SKM-1 (cell line): Measurements from ENCODE around the gene MRPL54.
"Not testable (repeated sequence)": the region's sequence is repeated elsewhere in the genome, so short reads cannot be mapped to it uniquely, and the experiment has no call there.

Experiments
- DNase-seq: peaks from one replicate; lab custom pipeline; 2025; ENCODE audit not compliant: unreplicated experiment; lab: John Stamatoyannopoulos, UW

The MRPL54 gene

GRCh38 chr19:3808420-3809143, 46.1 kb downstream of the MRPL54 start:
- DNase-seq = no peak

- no peak for DNase-seq
These were observed 47.6 kb downstream of the MRPL54 start for GRCh38 chr19:3809881-3810707.

DNA sequence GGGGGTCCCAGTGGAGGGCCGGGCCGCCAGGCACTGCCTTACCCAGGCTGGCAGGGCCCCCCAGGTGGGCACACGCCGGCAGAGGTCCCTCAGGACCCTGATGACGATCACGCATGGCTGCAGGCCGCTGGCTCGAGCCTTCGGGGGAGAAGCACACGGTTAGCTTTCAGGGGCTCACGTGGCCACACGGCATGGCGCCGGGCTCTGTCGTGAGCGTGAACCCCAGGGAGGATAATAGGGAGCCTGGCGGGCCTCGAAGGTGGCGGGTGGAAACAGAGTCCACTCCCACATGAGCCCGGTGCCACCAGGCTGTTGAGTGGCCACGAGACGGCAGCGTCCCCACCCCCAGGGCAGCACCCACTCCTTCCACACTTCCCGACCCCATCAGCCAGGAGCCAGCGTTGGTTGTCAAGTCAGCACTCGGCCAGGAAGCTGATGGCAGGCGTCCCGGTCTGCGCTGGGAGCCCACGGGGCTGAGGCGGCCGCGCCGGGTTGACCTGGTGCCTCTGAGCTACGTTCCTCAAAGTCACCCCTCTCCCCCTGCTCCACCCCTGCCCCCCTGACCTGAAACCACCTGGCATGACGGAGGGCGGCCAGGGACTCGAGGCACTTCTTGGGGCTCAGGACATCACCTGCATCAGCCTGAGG, 48.4 kb downstream of the MRPL54 start:
- DNase-seq = no peak

DNA sequence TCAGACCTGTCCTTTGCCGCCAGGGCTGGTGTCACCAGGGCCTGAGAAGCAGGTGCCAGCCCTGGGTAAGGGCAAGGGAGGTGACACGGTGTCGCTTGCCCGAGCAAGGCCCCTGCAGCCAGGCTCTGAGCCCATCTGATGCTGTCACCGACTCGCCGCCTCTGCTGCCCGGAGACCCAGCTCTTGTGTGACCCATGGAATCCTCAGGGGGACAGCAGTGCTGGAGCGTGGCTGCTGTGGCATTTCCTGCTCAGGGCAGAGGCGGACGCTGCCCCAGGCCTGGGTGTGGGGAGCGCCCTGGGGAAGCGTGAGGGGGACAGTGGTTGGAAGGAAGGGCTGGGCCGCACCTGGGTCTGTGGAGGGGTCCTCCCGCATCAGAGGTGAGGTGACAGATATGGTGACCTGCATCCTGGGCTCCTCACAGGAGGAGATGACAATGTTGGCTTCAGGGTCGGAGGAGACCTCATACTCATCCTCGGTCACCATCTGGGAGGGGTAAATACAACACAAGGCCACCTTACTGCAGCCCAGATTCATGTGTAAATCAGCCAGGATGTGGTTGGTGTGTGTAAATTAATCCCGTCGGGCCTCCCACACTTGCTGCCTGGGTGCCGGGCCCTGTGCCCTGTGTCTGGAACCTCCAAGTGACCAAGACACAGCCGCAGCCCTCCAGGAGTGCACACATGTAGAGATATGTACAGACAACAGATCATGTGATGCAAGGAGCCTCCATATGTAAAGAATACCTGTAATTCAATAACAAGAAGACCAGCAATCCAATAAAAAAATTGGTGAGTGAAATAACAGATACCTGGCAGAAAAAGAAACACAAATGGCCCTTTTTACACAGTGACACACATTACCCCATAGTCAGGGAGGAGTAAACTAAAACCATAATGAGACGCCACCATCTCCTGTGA, 51.3 kb downstream of the MRPL54 start:
- no peak for DNase-seq

GRCh38 chr19:3814648-3815047, 52.2 kb downstream of the MRPL54 start:
- DNase-seq = no peak

DNA sequence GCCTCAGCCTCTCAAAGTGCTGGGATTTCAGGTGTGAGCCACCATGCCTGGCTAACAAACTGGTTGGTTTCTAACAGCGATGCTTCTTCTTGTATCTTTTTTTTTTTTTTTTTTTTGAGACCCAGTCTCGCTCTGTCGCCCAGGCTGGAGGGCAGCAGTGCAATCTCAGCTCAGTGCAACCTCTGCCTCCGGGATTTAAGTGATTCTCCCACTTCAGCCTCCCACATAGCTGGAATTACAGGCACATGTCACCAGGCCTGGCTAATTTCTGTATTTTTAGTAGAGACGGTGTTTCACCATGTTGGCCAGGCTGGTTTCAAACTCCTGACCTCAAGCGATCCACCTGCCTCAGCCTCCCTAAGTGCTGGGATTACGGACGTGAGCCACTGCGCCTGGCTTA, 53.7 kb downstream of the MRPL54 start:
- DNase-seq = not testable (repeated sequence)

GRCh38 chr19:3816566-3817218, 54.2 kb downstream of the MRPL54 start:
- DNase-seq = no peak
